CD4-positive, alpha-beta memory T cell (primary cell): ENCODE measurements around the gene BORCS5. TPM values are rescaled to one million over a fixed set of nuclear protein-coding genes. Genes with fewer than 3 reads are reported as not detected.

Experiments
- CTCF ChIA-PET: fragments of 350-600 bp; sonication (Branson Sonifier 250); formaldehyde crosslinking; loops from one replicate; lab custom pipeline; 2021; ENCODE audit warnings: inconsistent platforms; ENCODE audit not compliant: partially characterized antibody; lab: Charles Lee
- POLR2A ChIA-PET: fragments of 350-600 bp; sonication (Branson Sonifier 250); formaldehyde crosslinking; loops from one replicate; lab custom pipeline; 2021; ENCODE audit not compliant: partially characterized antibody; lab: Charles Lee
- DNase-seq, 5 donors: peaks; one replicate each; pipeline versions ENCODE4 v3.0.0 to v3.0.0-alpha.2; 2020 to 2022; ENCODE audit warnings: mixed read lengths in 1 of 5
- H3K27ac ChIP-seq: one replicate; pipeline ENCODE4 v1.7.0; 2013; ENCODE audit warnings: low read depth, low read length
- H3K27me3 ChIP-seq: 2 replicates; pipeline ENCODE4 v1.7.0; 2013; ENCODE audit warnings: mild to moderate bottlenecking, low read length, moderate library complexity; ENCODE audit not compliant: insufficient read depth
- H3K36me3 ChIP-seq: 2 replicates; pipeline ENCODE4 v1.7.0; 2013; ENCODE audit warnings: mild to moderate bottlenecking, low read length, moderate library complexity; ENCODE audit not compliant: insufficient read depth
- H3K4me1 ChIP-seq: 2 replicates; pipeline ENCODE4 v1.7.0; 2013; ENCODE audit warnings: mild to moderate bottlenecking, low read length, moderate library complexity; ENCODE audit not compliant: insufficient read depth
- H3K4me3 ChIP-seq, 2 donors: one replicate each; pipeline ENCODE4 v1.7.0; 2013; ENCODE audit warnings: low read length in 2 of 2, mild to moderate bottlenecking in 1 of 2
- H3K9me3 ChIP-seq, 2 donors: one replicate each; pipeline ENCODE4 v1.7.0; 2013; ENCODE audit warnings: low read length in 2 of 2, control low read depth in 1 of 2; ENCODE audit not compliant: control insufficient read depth in 1 of 2
- H3K27ac Mint-ChIP-seq, 7 donors: one replicate each; pipeline ENCODE4 v1.8.0; 2020 to 2021; ENCODE audit warnings: mixed read lengths in 7 of 7, mild to moderate bottlenecking in 6 of 7, inconsistent platforms in 3 of 7, moderate library complexity in 3 of 7
- H3K27me3 Mint-ChIP-seq, 2 donors: one replicate each; pipeline ENCODE4 v1.8.0; 2020 to 2021; ENCODE audit warnings: mixed read lengths in 2 of 2
- H3K36me3 Mint-ChIP-seq, 2 donors: one replicate each; pipeline ENCODE4 v1.8.0; 2020 to 2021; ENCODE audit warnings: mixed read lengths in 2 of 2, inconsistent platforms in 1 of 2, mild to moderate bottlenecking in 1 of 2
- H3K4me1 Mint-ChIP-seq, 4 donors: one replicate each; pipeline ENCODE4 v1.8.0; 2020 to 2021; ENCODE audit warnings: mixed read lengths in 4 of 4, mild to moderate bottlenecking in 1 of 4
- H3K4me3 Mint-ChIP-seq, 8 donors: one replicate each; pipeline ENCODE4 v1.8.0; 2020 to 2021; ENCODE audit warnings: mixed read lengths in 8 of 8, mild to moderate bottlenecking in 7 of 8, moderate library complexity in 6 of 8, inconsistent platforms in 3 of 8
- H3K9me3 Mint-ChIP-seq, 8 donors: one replicate each; pipeline ENCODE4 v1.8.0; 2020 to 2021; ENCODE audit warnings: mixed read lengths in 8 of 8, mild to moderate bottlenecking in 5 of 8, inconsistent platforms in 3 of 8, moderate library complexity in 1 of 8
- intact Hi-C: fragments of 100-400 bp; cut with micrococcal nuclease; formaldehyde crosslinking; loops from one replicate; pipeline ENCODE4 v1.15.1; 2023
- polyA plus RNA-seq, 2 donors: library from polyadenylated mRNA; unstranded; fragments of 300-500 nt; fragmentation: Illumina TruSeq; gene quantifications; one replicate each; pipeline ENCODE4 v1.2.3, GENCODE V29; 2021
- total RNA-seq, 2 experiments: library from RNA; stranded (reverse); gene quantifications; one replicate each; pipeline ENCODE4 v1.2.3, GENCODE V29; 2021

The BORCS5 gene
- total and polyA plus RNA-seq, 4 experiments from 2014 or later: 21.3 to 28.1 (median 27.2) TPM

- H3K9me3 ChIP-seq: no peaks in the 10 kb centered on the region
- Mint-ChIP-seq H3K27me3 (no peaks in the 10 kb centered on the region), H3K27ac (peak overlapping the region; percentile 78 to 97 (median 92)), H3K4me3 (peak overlapping the region; percentile 23 to 78 (median 66)), H3K36me3 (peaks cover 9 to 13% of the 10 kb centered on the region in 2 donors), H3K9me3 (peaks cover 0 to 2% (median 0%) of the 10 kb centered on the region in 8 donors), H3K4me1 (peaks cover 21 to 60% (median 45%) of the 10 kb centered on the region in 4 donors)
- ChIA-PET CTCF (interaction anchor here (1.2 to 4.0 kb wide), 10 partner anchors 10 to 200 kb away, joined by 3 to 33 read pairs (median 9); no protein-coding TSS in a partner anchor), POLR2A (interaction anchor here (0.8 to 28.3 kb wide), 20 partner anchors 9 to 280 kb away, joined by 3 to 970 read pairs (median 4); partner anchors contain the start of genes CDKN1B and DUSP16)
- peak overlapping the region; percentile 65 for H3K27ac ChIP-seq
- no peaks in the 10 kb centered on the region for H3K27me3 ChIP-seq
- peaks cover 40% of the 10 kb centered on the region for H3K4me1 ChIP-seq
- peak overlapping the region in 1 of 2 donors; percentile 27 for H3K4me3 ChIP-seq
- DNase-seq: peak in 4 of 5 donors; percentile 54 to 72 (median 54)
- H3K36me3 ChIP-seq: no peaks in the 10 kb centered on the region
- intact Hi-C loops: loop anchor here (1.0 to 2.0 kb wide), 3 partner anchors 10 to 18 kb away; no protein-coding TSS in a partner anchor
Observed at GRCh38 chr12:12456637-12457036, 99.8 kb downstream of the BORCS5 start.

- POLR2A ChIA-PET: interaction anchor here (1.0 to 28.3 kb wide), 9 partner anchors 20 to 263 kb away, joined by 3 to 970 read pairs (median 5); no protein-coding TSS in a partner anchor
- H3K27me3 ChIP-seq: no peaks in the 10 kb centered on the region
- H3K36me3 Mint-ChIP-seq: peaks cover 12% of the 10 kb centered on the region in 2 donors
- peaks cover 49 to 83% (median 63%) of the 10 kb centered on the region in 4 donors for H3K4me1 Mint-ChIP-seq
- H3K27ac ChIP-seq: peak overlapping the region; percentile 21
- peak overlapping the region in 7 of 8 donors; percentile 61 to 84 (median 76) for H3K4me3 Mint-ChIP-seq
- H3K36me3 ChIP-seq: no peaks in the 10 kb centered on the region
- DNase-seq: no peak
- H3K27ac Mint-ChIP-seq: peak overlapping the region; percentile 80 to 95 (median 91)
- peak overlapping the region in 1 of 2 donors; percentile 2 for H3K4me3 ChIP-seq
- no peaks in the 10 kb centered on the region for H3K9me3 ChIP-seq
- H3K4me1 ChIP-seq: peaks cover 70% of the 10 kb centered on the region
- H3K27me3 Mint-ChIP-seq: no peaks in the 10 kb centered on the region
- H3K9me3 Mint-ChIP-seq: peaks cover 0 to 2% (median 0%) of the 10 kb centered on the region in 8 donors
- CTCF ChIA-PET: interaction anchor here (0.8 to 6.8 kb wide), 6 partner anchors 12 to 195 kb away, joined by 3 to 48 read pairs (median 4); no protein-coding TSS in a partner anchor
- intact Hi-C loops: no loop called here
Observed at GRCh38 chr12:12460935-12461922, 104.4 kb downstream of the BORCS5 start.

DNA sequence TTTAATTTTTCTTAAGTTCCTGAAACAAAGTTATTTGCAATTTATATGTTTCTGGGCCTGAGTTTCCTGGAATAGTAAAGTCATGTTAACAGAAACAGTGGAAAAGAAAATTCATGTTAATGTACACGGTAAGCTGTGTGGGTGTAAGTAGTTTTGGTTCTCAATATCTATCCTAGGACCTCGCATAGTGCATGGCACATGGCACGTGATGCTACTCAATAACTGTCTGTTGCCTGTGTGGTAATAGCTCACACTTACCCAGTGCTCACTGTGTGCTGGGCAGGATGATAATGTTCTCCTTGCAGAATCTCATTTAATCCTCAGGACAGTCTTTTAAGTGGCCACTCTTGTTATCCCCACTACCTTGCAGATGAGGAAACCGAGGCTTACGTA is 105.0 kb downstream of the BORCS5 start:
- intact Hi-C loops: no loop called here
- H3K4me3 ChIP-seq: no peak overlapping the region
- no peaks in the 10 kb centered on the region for H3K27me3 ChIP-seq
- Mint-ChIP-seq H3K27ac (peak overlapping the region; percentile 80 to 95 (median 91)), H3K27me3 (no peaks in the 10 kb centered on the region), H3K9me3 (peaks cover 0 to 2% (median 0%) of the 10 kb centered on the region in 8 donors), H3K4me1 (peaks cover 48 to 83% (median 62%) of the 10 kb centered on the region in 4 donors), H3K4me3 (peak overlapping the region in 6 of 8 donors; percentile 41 to 84 (median 76)), H3K36me3 (peaks cover 13% of the 10 kb centered on the region in 2 donors)
- ChIA-PET POLR2A (interaction anchor here (1.0 to 39.3 kb wide), 9 partner anchors 5 to 262 kb away, joined by 3 to 970 read pairs (median 6); no protein-coding TSS in a partner anchor), CTCF (interaction anchor here (0.6 to 6.8 kb wide), 7 partner anchors 13 to 194 kb away, joined by 3 to 48 read pairs (median 3); no protein-coding TSS in a partner anchor)
- DNase-seq: no peak
- peaks cover 70% of the 10 kb centered on the region for H3K4me1 ChIP-seq
- H3K27ac ChIP-seq: peak overlapping the region; percentile 21
- H3K36me3 ChIP-seq: no peaks in the 10 kb centered on the region
- H3K9me3 ChIP-seq: no peaks in the 10 kb centered on the region

GRCh38 chr12:12465522-12465921 is 108.6 kb downstream of the BORCS5 start:
- H3K4me1 Mint-ChIP-seq: peaks cover 61 to 96% (median 78%) of the 10 kb centered on the region in 4 donors
- H3K9me3 Mint-ChIP-seq: peaks cover 0 to 2% (median 0%) of the 10 kb centered on the region in 8 donors
- intact Hi-C loops: no loop called here
- Histone ChIP-seq H3K4me3 (peak overlapping the region in 1 of 2 donors; percentile 13), H3K36me3 (no peaks in the 10 kb centered on the region), H3K27ac (peak overlapping the region; percentile 82), H3K4me1 (peaks cover 87% of the 10 kb centered on the region), H3K27me3 (no peaks in the 10 kb centered on the region), H3K9me3 (no peaks in the 10 kb centered on the region)
- H3K27ac Mint-ChIP-seq: peak overlapping the region; percentile 96 to 100 (median 100)
- peak overlapping the region in 7 of 8 donors; percentile 13 to 65 (median 25) for H3K4me3 Mint-ChIP-seq
- POLR2A ChIA-PET: interaction anchor here (0.8 to 39.3 kb wide), 25 partner anchors 1 to 457 kb away, joined by 3 to 970 read pairs (median 11); partner anchors contain the start of genes BORCS5, CDKN1B and DUSP16
- no peak for DNase-seq
- peaks cover 22 to 25% of the 10 kb centered on the region in 2 donors for H3K36me3 Mint-ChIP-seq
- no peaks in the 10 kb centered on the region for H3K27me3 Mint-ChIP-seq
- CTCF ChIA-PET: interaction anchor here (0.7 to 6.8 kb wide), 17 partner anchors 9 to 271 kb away, joined by 3 to 48 read pairs (median 5); no protein-coding TSS in a partner anchor

GRCh38 chr12:12466157-12466556 is 109.3 kb downstream of the BORCS5 start:
- Histone ChIP-seq H3K4me1 (peaks cover 87% of the 10 kb centered on the region), H3K27ac (peak overlapping the region; percentile 82), H3K36me3 (no peaks in the 10 kb centered on the region), H3K4me3 (no peak overlapping the region), H3K27me3 (no peaks in the 10 kb centered on the region), H3K9me3 (no peaks in the 10 kb centered on the region)
- Mint-ChIP-seq H3K9me3 (peaks cover 0 to 2% (median 0%) of the 10 kb centered on the region in 8 donors), H3K4me1 (peaks cover 62 to 96% (median 80%) of the 10 kb centered on the region in 4 donors), H3K27ac (peak overlapping the region; percentile 96 to 100 (median 100)), H3K36me3 (peaks cover 29 to 31% of the 10 kb centered on the region in 2 donors), H3K4me3 (peak overlapping the region; percentile 41 to 88 (median 78)), H3K27me3 (no peaks in the 10 kb centered on the region)
- ChIA-PET CTCF (interaction anchor here (0.7 to 6.8 kb wide), 21 partner anchors 9 to 271 kb away, joined by 3 to 48 read pairs (median 4); no protein-coding TSS in a partner anchor), POLR2A (interaction anchor here (0.8 to 39.3 kb wide), 28 partner anchors 0 to 458 kb away, joined by 3 to 970 read pairs (median 9); partner anchors contain the start of genes BORCS5, CDKN1B and DUSP16)
- DNase-seq: peak; percentile 87 to 95 (median 93)
- intact Hi-C loops: loop anchor here (1.0 to 2.0 kb wide), 5 partner anchors 9 to 37 kb away; no protein-coding TSS in a partner anchor

GRCh38 chr12:12467264-12467663 is 110.4 kb downstream of the BORCS5 start:
- H3K27me3 Mint-ChIP-seq: no peaks in the 10 kb centered on the region
- H3K9me3 Mint-ChIP-seq: no peaks in the 10 kb centered on the region
- POLR2A ChIA-PET: interaction anchor here (0.6 to 39.3 kb wide), 19 partner anchors 1 to 459 kb away, joined by 3 to 970 read pairs (median 14); partner anchors contain the start of genes BORCS5, CDKN1B, CREBL2 and DUSP16
- Histone ChIP-seq H3K27ac (peak overlapping the region; percentile 82), H3K4me1 (peaks cover 80% of the 10 kb centered on the region), H3K27me3 (no peaks in the 10 kb centered on the region), H3K9me3 (no peaks in the 10 kb centered on the region), H3K36me3 (no peaks in the 10 kb centered on the region), H3K4me3 (no peak overlapping the region)
- peak overlapping the region in 7 of 8 donors; percentile 56 to 83 (median 63) for H3K4me3 Mint-ChIP-seq
- H3K27ac Mint-ChIP-seq: peak overlapping the region; percentile 98 to 100 (median 99)
- peak in 3 of 5 donors; percentile 54 to 69 (median 56) for DNase-seq
- CTCF ChIA-PET: interaction anchor here (0.8 to 6.8 kb wide), 9 partner anchors 8 to 270 kb away, joined by 3 to 48 read pairs (median 16); no protein-coding TSS in a partner anchor
- peaks cover 32 to 35% of the 10 kb centered on the region in 2 donors for H3K36me3 Mint-ChIP-seq
- intact Hi-C loops: loop anchor here (2.0 kb wide), 1 partner anchor 36 kb away; no protein-coding TSS in a partner anchor
- H3K4me1 Mint-ChIP-seq: peaks cover 55 to 93% (median 77%) of the 10 kb centered on the region in 4 donors
